ENCODE results near the gene AOC3. TPM values are rescaled to one million over a fixed set of nuclear protein-coding genes. Genes with fewer than 3 reads are reported as not detected.

The AOC3 gene
- total and polyA plus RNA-seq, 2 of the 13 experiments (the other 11 are each of a cell fraction or from before 2014, with no cell fraction given) = 8.7 to 51.7 TPM

DNA sequence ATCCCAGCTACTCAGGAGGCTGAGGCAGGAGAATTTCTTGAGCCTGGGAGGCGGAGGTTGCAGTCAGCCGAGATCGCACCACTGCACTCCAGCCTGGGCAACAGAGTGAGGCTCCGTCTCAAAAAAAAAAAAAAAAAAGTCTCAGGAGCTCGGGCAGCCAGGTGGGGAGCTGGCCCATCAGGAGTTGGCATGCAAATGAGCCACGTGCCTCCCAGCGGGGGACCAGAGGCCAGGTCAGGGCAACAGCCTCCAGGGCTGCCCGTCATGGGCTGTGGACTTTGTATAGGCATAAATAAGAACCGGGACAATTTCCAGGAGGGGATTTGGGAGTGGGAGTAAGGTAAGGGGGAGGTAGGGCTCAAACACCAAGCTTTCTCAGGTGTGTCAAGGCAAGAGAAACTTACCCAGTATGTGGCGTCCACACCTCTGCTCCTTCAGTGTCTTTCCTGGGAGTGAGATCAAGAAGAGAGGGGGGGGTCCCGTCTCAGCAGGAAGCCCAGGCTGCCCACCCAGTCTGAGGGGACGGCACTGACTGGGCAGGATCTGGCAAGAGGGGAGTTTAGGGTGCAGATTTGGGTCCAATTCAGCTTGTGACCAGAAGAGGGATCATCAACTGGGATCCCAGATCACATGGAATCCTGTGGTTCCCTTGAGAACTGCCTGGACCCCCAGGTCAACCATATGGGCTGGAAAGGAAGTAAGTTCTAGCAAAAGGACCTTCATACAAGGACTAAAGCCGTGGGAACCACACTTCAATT lies 27.3 kb downstream of the AOC3 start (continued):
- TF ChIP-seq, protein P1, sequence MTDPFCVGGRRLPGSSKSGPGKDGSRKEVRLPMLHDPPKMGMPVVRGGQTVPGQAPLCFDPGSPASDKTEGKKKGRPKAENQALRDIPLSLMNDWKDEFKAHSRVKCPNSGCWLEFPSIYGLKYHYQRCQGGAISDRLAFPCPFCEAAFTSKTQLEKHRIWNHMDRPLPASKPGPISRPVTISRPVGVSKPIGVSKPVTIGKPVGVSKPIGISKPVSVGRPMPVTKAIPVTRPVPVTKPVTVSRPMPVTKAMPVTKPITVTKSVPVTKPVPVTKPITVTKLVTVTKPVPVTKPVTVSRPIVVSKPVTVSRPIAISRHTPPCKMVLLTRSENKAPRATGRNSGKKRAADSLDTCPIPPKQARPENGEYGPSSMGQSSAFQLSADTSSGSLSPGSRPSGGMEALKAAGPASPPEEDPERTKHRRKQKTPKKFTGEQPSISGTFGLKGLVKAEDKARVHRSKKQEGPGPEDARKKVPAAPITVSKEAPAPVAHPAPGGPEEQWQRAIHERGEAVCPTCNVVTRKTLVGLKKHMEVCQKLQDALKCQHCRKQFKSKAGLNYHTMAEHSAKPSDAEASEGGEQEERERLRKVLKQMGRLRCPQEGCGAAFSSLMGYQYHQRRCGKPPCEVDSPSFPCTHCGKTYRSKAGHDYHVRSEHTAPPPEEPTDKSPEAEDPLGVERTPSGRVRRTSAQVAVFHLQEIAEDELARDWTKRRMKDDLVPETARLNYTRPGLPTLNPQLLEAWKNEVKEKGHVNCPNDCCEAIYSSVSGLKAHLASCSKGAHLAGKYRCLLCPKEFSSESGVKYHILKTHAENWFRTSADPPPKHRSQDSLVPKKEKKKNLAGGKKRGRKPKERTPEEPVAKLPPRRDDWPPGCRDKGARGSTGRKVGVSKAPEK (CRISPR knock-in tag; IDR thresholded peaks at IDR 0.05; ENCODE audit: borderline replicate concordance) = no peak
- TF ChIP-seq HMG20A (CRISPR knock-in tag; IDR thresholded peaks at IDR 0.05; ENCODE audit: borderline replicate concordance) (no peak; the same call in 1 of the 2 replicates), ZNF33A (CRISPR knock-in tag; IDR thresholded peaks at IDR 0.05; ENCODE audit: borderline replicate concordance) (no peak), ZMYM4 (CRISPR knock-in tag; IDR thresholded peaks at IDR 0.05) (peak; percentile 78), ZNF552 (CRISPR knock-in tag; IDR thresholded peaks at IDR 0.05; ENCODE audit: borderline replicate concordance) (no peak), ZFP41 (CRISPR knock-in tag; IDR thresholded peaks at IDR 0.05; ENCODE audit: borderline replicate concordance) (no peak), GTF2F1 (IDR thresholded peaks at IDR 0.05; ENCODE audit: low read length) (no peak), SRSF4 (IDR thresholded peaks at IDR 0.05; ENCODE audit: low read depth, low read length, poor library complexity, severe bottlenecking) (no peak), ONECUT2 (CRISPR knock-in tag; IDR thresholded peaks at IDR 0.05) (no peak), SRSF9 (IDR thresholded peaks at IDR 0.05; ENCODE audit: borderline replicate concordance, insufficient read depth, low read depth, low read length, poor library complexity, severe bottlenecking) (no peak), ARNTL (CRISPR knock-in tag; IDR thresholded peaks at IDR 0.05) (peak; percentile 90)
- TF ChIP-seq, protein P2, sequence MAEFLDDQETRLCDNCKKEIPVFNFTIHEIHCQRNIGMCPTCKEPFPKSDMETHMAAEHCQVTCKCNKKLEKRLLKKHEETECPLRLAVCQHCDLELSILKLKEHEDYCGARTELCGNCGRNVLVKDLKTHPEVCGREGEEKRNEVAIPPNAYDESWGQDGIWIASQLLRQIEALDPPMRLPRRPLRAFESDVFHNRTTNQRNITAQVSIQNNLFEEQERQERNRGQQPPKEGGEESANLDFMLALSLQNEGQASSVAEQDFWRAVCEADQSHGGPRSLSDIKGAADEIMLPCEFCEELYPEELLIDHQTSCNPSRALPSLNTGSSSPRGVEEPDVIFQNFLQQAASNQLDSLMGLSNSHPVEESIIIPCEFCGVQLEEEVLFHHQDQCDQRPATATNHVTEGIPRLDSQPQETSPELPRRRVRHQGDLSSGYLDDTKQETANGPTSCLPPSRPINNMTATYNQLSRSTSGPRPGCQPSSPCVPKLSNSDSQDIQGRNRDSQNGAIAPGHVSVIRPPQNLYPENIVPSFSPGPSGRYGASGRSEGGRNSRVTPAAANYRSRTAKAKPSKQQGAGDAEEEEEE (CRISPR knock-in tag; IDR thresholded peaks at IDR 0.05; ENCODE audit: borderline replicate concordance) = peak; percentile 82; the same call in 1 of the 2 replicates
- TF ChIP-seq, protein P3, sequence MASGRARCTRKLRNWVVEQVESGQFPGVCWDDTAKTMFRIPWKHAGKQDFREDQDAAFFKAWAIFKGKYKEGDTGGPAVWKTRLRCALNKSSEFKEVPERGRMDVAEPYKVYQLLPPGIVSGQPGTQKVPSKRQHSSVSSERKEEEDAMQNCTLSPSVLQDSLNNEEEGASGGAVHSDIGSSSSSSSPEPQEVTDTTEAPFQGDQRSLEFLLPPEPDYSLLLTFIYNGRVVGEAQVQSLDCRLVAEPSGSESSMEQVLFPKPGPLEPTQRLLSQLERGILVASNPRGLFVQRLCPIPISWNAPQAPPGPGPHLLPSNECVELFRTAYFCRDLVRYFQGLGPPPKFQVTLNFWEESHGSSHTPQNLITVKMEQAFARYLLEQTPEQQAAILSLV (CRISPR knock-in tag; IDR thresholded peaks at IDR 0.05; ENCODE audit: borderline replicate concordance) = no peak
- TF ChIP-seq, protein P4, sequence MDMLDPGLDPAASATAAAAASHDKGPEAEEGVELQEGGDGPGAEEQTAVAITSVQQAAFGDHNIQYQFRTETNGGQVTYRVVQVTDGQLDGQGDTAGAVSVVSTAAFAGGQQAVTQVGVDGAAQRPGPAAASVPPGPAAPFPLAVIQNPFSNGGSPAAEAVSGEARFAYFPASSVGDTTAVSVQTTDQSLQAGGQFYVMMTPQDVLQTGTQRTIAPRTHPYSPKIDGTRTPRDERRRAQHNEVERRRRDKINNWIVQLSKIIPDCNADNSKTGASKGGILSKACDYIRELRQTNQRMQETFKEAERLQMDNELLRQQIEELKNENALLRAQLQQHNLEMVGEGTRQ (IDR thresholded peaks at IDR 0.05; ENCODE audit: low read depth, low read length) = 0 out of 2 replicates have a peak, but pooled peaks have one; percentile 20
- TF ChIP-seq, protein P4 (CRISPR knock-in tag; IDR thresholded peaks at IDR 0.05; ENCODE audit: borderline replicate concordance) = peak; percentile 80; the same call in 1 of the 2 replicates
- TF ChIP-seq, protein P5, sequence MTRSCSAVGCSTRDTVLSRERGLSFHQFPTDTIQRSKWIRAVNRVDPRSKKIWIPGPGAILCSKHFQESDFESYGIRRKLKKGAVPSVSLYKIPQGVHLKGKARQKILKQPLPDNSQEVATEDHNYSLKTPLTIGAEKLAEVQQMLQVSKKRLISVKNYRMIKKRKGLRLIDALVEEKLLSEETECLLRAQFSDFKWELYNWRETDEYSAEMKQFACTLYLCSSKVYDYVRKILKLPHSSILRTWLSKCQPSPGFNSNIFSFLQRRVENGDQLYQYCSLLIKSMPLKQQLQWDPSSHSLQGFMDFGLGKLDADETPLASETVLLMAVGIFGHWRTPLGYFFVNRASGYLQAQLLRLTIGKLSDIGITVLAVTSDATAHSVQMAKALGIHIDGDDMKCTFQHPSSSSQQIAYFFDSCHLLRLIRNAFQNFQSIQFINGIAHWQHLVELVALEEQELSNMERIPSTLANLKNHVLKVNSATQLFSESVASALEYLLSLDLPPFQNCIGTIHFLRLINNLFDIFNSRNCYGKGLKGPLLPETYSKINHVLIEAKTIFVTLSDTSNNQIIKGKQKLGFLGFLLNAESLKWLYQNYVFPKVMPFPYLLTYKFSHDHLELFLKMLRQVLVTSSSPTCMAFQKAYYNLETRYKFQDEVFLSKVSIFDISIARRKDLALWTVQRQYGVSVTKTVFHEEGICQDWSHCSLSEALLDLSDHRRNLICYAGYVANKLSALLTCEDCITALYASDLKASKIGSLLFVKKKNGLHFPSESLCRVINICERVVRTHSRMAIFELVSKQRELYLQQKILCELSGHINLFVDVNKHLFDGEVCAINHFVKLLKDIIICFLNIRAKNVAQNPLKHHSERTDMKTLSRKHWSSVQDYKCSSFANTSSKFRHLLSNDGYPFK (CRISPR knock-in tag; IDR thresholded peaks at IDR 0.05; ENCODE audit: borderline replicate concordance) = 0 out of 2 replicates have a peak, but pooled peaks have one; percentile 50

Data from HepG2 (cell line).